Esophagus squamous epithelium (tissue), 4 donors: ENCODE data around the gene NPEPPS.
"Not testable (repeated sequence)": the region's sequence is repeated elsewhere in the genome, so short reads cannot be mapped to it uniquely, and the experiment has no call there.

Source experiments
- POLR2A ChIP-seq, 4 donors: fragments of 450-650 bp; IDR thresholded peaks; one replicate each; pipeline ENCODE4 v1.6.1; 2017; ENCODE audit warnings: antibody characterized with exemption in 4 of 4, mild to moderate bottlenecking in 4 of 4, moderate library complexity in 3 of 4
- TF ChIP-seq, protein P1 (sequence below), 6 experiments: fragments of 450-650 bp in 4 of 6; fragments of 200-600 bp in 2 of 6; sonication (generic) in 2 of 6; IDR thresholded peaks; one replicate each; pipeline ENCODE4 v1.5.1; 2016 to 2019; ENCODE audit warnings: antibody characterized with exemption in 6 of 6, mild to moderate bottlenecking in 4 of 6, moderate library complexity in 4 of 6

DNA sequence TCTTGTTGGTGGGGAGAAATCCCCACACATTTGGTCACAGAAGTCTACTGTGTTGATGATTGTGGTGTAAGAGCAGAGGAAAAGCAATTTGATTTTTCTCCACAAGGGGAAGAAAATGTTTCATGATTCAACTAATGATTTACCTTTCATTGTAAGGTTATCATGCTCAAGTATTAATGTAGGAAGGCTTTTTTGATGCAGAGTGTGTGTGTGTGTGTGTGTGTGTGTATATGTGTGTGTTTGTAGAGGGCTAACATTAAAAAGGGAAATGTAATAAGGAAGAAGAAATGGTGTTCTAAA is 31.4 kb downstream of the NPEPPS start:
- TF ChIP-seq POLR2A (IDR thresholded peaks at IDR 0.05) = not testable (repeated sequence)
- TF ChIP-seq, protein P1, sequence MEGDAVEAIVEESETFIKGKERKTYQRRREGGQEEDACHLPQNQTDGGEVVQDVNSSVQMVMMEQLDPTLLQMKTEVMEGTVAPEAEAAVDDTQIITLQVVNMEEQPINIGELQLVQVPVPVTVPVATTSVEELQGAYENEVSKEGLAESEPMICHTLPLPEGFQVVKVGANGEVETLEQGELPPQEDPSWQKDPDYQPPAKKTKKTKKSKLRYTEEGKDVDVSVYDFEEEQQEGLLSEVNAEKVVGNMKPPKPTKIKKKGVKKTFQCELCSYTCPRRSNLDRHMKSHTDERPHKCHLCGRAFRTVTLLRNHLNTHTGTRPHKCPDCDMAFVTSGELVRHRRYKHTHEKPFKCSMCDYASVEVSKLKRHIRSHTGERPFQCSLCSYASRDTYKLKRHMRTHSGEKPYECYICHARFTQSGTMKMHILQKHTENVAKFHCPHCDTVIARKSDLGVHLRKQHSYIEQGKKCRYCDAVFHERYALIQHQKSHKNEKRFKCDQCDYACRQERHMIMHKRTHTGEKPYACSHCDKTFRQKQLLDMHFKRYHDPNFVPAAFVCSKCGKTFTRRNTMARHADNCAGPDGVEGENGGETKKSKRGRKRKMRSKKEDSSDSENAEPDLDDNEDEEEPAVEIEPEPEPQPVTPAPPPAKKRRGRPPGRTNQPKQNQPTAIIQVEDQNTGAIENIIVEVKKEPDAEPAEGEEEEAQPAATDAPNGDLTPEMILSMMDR (IDR thresholded peaks at IDR 0.05) = not testable (repeated sequence)
